ENCODE measurements around the gene SNCB.

DNA sequence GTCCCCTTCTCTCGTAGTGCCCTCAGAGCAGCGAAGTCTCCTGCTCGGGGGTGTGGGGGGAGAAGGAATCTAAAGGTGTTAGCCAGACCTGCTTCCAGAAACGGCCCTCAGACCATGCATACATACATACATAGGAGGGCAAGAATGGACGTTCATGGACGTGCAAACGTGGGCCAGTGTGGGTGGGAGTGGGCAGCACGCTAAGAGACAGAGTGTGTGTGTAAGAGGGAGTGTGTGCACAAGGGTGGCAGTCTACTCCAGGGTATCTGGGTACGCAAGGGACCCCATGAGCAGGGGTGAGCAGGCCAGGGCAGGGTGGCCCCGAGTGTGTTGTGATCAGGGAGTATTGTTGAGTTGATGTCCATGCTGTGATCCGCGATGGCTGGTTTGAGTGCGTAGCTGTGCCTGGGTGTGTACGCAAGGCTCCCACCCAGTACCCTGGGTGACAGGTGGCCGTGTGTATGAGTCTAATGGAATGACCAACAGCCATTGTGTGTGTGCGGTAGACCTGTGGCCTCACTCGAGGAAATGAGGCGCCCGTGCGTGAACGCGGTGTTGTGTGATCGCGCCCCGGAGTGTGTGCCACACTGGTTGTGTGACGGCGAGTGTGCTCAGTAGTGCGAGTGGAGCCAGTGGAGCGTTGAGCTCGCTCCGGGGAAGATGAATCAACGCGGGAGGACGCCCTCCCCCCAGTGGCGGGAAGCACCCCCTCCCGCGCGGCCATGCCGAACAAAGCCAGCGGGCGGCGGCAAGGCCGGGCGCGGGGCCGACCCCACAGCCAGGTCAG, 21.2 kb downstream of the SNCB start:
- TF ChIP-seq, protein P1, sequence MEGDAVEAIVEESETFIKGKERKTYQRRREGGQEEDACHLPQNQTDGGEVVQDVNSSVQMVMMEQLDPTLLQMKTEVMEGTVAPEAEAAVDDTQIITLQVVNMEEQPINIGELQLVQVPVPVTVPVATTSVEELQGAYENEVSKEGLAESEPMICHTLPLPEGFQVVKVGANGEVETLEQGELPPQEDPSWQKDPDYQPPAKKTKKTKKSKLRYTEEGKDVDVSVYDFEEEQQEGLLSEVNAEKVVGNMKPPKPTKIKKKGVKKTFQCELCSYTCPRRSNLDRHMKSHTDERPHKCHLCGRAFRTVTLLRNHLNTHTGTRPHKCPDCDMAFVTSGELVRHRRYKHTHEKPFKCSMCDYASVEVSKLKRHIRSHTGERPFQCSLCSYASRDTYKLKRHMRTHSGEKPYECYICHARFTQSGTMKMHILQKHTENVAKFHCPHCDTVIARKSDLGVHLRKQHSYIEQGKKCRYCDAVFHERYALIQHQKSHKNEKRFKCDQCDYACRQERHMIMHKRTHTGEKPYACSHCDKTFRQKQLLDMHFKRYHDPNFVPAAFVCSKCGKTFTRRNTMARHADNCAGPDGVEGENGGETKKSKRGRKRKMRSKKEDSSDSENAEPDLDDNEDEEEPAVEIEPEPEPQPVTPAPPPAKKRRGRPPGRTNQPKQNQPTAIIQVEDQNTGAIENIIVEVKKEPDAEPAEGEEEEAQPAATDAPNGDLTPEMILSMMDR (IDR thresholded peaks at IDR 0.05): no peak
- TF ChIP-seq POLR2A (IDR thresholded peaks at IDR 0.05): no peak
